Activated CD4-positive, alpha-beta T cell treated with anti-CD3 and anti-CD28 coated beads, Interleukin-2, amount 50 U/mL, for 24 hours (primary cell): ENCODE measurements around the gene PRAMEF17.
"Not testable (repeated sequence)": the region's sequence is repeated elsewhere in the genome, so short reads cannot be mapped to it uniquely, and the experiment has no call there.

Source experiments
- DNase-seq, 2 donors: peaks; one replicate each; pipeline ENCODE4 v3.0.0-alpha.2; 2020; ENCODE audit warnings: low read depth in 1 of 2, low spot score in 1 of 2

Gene PRAMEF17

GRCh38 chr1:13439104-13439783 lies 49.8 kb downstream of the PRAMEF17 start:
- not testable (repeated sequence) for DNase-seq
